Vagina (tissue), 2 donors: Measurements from ENCODE around the gene SUPT5H. TPM values are rescaled to one million over a fixed set of nuclear protein-coding genes. Genes with fewer than 3 reads are reported as not detected.

Experiments used
- DNase-seq, 2 donors: peaks; one replicate each; pipeline ENCODE4 v3.0.0-alpha.2; 2017; ENCODE audit errors: extremely low spot score in 2 of 2
- H3K27ac ChIP-seq: fragments of 200-600 bp; sonication (generic); one replicate; pipeline ENCODE4 v1.5.1; 2019
- H3K27me3 ChIP-seq: fragments of 200-600 bp; sonication (generic); one replicate; pipeline ENCODE4 v1.5.1; 2019
- H3K36me3 ChIP-seq, 2 donors: fragments of 200-600 bp; sonication (generic); one replicate each; pipeline ENCODE4 v1.5.1; 2017 to 2019
- H3K4me1 ChIP-seq: fragments of 200-600 bp; sonication (generic); one replicate; pipeline ENCODE4 v1.5.1; 2019
- H3K4me3 ChIP-seq, 2 donors: fragments of 200-600 bp; sonication (generic); 1 replicate in 1 of 2; 2 replicates in 1 of 2; pipeline ENCODE4 v1.5.1; 2016 to 2019
- H3K9me3 ChIP-seq: fragments of 200-600 bp; sonication (generic); one replicate; pipeline ENCODE4 v1.5.1; 2019
- POLR2A ChIP-seq, 2 donors: fragments of 450-650 bp; IDR thresholded peaks; one replicate each; pipeline ENCODE4 v1.6.1; 2017; ENCODE audit warnings: antibody characterized with exemption in 2 of 2, mild to moderate bottlenecking in 2 of 2, moderate library complexity in 2 of 2
- POLR2AphosphoS5 ChIP-seq, 2 donors: sonication (generic); formaldehyde crosslinking; IDR thresholded peaks; one replicate each; pipeline ENCODE4 v1.9.0; 2017; ENCODE audit warnings: antibody characterized with exemption in 2 of 2, mild to moderate bottlenecking in 2 of 2, low read depth in 1 of 2; ENCODE audit not compliant: insufficient read depth in 1 of 2
- intact Hi-C: fragments of 100-400 bp; cut with DNase I; formaldehyde crosslinking; loops from one replicate; pipeline ENCODE4 v1.15.1; 2023
- total RNA-seq: library from RNA; depleted of rRNA; stranded (reverse); fragments of >200 nt; gene quantifications from one replicate; pipeline ENCODE4 v1.2.3, GENCODE V29; 2016
- TF ChIP-seq, protein P1 (sequence below), 3 experiments: fragments of 450-650 bp in 2 of 3; fragments of 200-600 bp in 1 of 3; sonication (generic) in 1 of 3; IDR thresholded peaks; one replicate each; pipeline ENCODE4 v1.5.1; 2017 to 2019; ENCODE audit warnings: antibody characterized with exemption in 3 of 3, mild to moderate bottlenecking in 2 of 3, moderate library complexity in 2 of 3

The SUPT5H gene
- total RNA-seq, 1 donor from 2014 or later: 113 TPM

DNA sequence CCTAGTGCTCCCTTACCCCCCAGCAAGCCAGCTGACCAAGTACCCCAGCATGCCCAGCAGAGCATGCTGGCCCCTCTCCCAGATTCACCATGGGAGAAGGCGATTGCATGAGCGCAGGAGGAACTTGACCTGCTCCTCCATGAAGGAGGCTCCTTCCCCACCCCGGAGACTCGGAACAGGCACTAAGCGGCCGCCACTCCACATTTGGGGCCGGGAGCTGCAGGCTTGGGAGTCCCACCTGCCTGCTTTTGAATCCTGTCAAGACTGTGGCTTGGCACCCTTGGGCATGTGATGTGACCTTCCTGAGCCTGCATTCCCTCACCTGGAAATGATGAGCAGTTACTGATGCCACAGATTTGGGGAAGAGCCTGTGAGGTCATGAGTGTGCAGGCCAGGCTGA is 22.6 kb downstream of the SUPT5H start:
- H3K27me3 ChIP-seq: no peaks in the 10 kb centered on the region
- no peak overlapping the region for H3K4me3 ChIP-seq
- no peak overlapping the region for H3K27ac ChIP-seq
- no peaks in the 10 kb centered on the region for H3K4me1 ChIP-seq
- intact Hi-C loops: no loop called here
- TF ChIP-seq POLR2A (IDR thresholded peaks at IDR 0.05): no peak
- TF ChIP-seq, protein P1, sequence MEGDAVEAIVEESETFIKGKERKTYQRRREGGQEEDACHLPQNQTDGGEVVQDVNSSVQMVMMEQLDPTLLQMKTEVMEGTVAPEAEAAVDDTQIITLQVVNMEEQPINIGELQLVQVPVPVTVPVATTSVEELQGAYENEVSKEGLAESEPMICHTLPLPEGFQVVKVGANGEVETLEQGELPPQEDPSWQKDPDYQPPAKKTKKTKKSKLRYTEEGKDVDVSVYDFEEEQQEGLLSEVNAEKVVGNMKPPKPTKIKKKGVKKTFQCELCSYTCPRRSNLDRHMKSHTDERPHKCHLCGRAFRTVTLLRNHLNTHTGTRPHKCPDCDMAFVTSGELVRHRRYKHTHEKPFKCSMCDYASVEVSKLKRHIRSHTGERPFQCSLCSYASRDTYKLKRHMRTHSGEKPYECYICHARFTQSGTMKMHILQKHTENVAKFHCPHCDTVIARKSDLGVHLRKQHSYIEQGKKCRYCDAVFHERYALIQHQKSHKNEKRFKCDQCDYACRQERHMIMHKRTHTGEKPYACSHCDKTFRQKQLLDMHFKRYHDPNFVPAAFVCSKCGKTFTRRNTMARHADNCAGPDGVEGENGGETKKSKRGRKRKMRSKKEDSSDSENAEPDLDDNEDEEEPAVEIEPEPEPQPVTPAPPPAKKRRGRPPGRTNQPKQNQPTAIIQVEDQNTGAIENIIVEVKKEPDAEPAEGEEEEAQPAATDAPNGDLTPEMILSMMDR (IDR thresholded peaks at IDR 0.05): no peak
- TF ChIP-seq POLR2AphosphoS5 (IDR thresholded peaks at IDR 0.05; ENCODE audit: insufficient read depth in 1 of 2, low read depth in 1 of 2): no peak
- no peaks in the 10 kb centered on the region for H3K9me3 ChIP-seq
- H3K36me3 ChIP-seq: peaks cover 4 to 91% of the 10 kb centered on the region in 2 donors
- no peak for DNase-seq

DNA sequence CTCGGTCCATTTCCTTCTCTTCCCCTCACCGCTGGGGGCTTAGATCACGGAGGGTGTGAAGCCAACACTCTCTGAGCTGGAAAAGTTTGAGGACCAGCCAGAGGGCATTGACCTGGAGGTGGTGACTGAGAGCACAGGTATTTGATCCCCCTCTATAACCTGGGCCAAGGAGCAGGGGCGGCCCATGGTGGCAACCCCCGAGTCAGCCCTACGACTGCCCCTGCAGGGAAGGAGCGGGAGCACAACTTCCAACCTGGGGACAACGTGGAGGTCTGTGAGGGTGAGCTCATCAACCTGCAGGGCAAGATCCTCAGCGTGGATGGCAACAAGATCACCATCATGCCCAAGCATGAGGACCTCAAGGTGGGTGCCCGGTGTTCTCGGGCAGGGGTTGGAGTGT is 23.7 kb downstream of the SUPT5H start:
- Histone ChIP-seq H3K27ac (no peak overlapping the region), H3K36me3 (peaks cover 4 to 98% of the 10 kb centered on the region in 2 donors), H3K9me3 (no peaks in the 10 kb centered on the region), H3K4me1 (no peaks in the 10 kb centered on the region), H3K27me3 (no peaks in the 10 kb centered on the region), H3K4me3 (no peak overlapping the region)
- TF ChIP-seq POLR2AphosphoS5 (IDR thresholded peaks at IDR 0.05; ENCODE audit: insufficient read depth in 1 of 2, low read depth in 1 of 2): no peak
- no peak for TF ChIP-seq POLR2A (IDR thresholded peaks at IDR 0.05)
- TF ChIP-seq, protein P1 (IDR thresholded peaks at IDR 0.05): no peak
- no peak for DNase-seq
- intact Hi-C loops: no loop called here

DNA sequence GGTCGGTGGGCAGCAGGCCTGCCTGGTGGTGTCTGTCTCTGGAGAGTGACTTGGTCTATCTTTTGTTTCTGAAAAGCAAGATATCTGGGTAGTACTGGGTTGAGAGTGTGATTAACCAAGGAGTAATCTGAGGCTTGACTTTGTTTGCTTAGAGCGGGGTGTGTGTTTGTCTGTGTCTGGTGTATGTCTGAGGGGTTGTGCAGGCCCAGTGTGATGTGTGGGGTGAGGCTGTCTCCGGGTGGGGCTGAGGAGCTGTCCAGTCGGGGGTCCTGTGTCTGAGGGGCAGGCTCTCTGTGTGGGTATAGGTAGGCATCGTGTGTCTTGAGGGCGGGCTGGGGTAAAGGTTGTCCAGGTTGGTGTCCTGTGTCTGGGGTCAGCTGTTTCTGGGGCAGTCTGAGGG is 24.2 kb downstream of the SUPT5H start:
- H3K27ac ChIP-seq: no peak overlapping the region
- H3K27me3 ChIP-seq: no peaks in the 10 kb centered on the region
- intact Hi-C loops: no loop called here
- H3K36me3 ChIP-seq: peaks cover 4 to 98% of the 10 kb centered on the region in 2 donors
- TF ChIP-seq POLR2A (IDR thresholded peaks at IDR 0.05) (no peak), POLR2AphosphoS5 (IDR thresholded peaks at IDR 0.05; ENCODE audit: insufficient read depth in 1 of 2, low read depth in 1 of 2) (no peak)
- TF ChIP-seq, protein P1 (IDR thresholded peaks at IDR 0.05): no peak
- DNase-seq: no peak
- no peak overlapping the region for H3K4me3 ChIP-seq
- H3K4me1 ChIP-seq: no peaks in the 10 kb centered on the region
- no peaks in the 10 kb centered on the region for H3K9me3 ChIP-seq

DNA sequence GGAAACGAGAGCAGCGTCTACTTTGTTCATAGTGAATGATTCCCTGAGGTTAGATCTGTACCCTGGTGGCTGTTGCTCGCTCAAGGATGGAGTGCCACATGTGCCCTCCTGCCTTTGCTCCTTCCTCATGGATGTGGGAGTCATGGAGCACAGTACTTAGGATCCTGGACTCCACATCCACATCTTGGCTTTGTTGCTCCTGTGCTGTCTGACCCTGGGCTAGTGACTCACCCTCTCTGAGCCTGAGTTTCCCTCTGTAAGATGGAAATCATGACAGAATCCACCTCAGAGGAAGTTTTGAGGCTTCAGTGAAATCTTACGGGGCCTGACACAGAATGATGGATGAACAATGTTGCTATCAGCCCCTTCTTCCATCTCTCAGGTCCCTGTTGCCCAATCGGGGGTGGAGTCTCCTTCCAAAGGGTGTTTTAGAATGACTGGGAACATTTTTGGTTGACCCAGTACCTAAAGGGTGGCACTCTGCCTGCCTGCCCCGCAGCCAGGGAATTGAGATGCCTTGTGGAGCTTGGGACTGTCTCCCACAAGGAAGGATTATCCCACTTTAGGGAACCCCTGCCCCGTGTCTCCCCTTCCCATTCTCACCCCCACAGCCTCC is 25.4 kb downstream of the SUPT5H start:
- Histone ChIP-seq H3K36me3 (peaks cover 4 to 95% of the 10 kb centered on the region in 2 donors), H3K4me1 (no peaks in the 10 kb centered on the region), H3K27me3 (no peaks in the 10 kb centered on the region), H3K27ac (no peak overlapping the region), H3K9me3 (no peaks in the 10 kb centered on the region), H3K4me3 (no peak overlapping the region)
- intact Hi-C loops: loop anchor here (10.0 kb wide), 1 partner anchor 346 kb away; the partner anchor contains the start of gene PAK4
- TF ChIP-seq POLR2AphosphoS5 (IDR thresholded peaks at IDR 0.05; ENCODE audit: insufficient read depth in 1 of 2, low read depth in 1 of 2): no peak
- TF ChIP-seq, protein P1 (IDR thresholded peaks at IDR 0.05): no peak
- no peak for TF ChIP-seq POLR2A (IDR thresholded peaks at IDR 0.05)
- no peak for DNase-seq

DNA sequence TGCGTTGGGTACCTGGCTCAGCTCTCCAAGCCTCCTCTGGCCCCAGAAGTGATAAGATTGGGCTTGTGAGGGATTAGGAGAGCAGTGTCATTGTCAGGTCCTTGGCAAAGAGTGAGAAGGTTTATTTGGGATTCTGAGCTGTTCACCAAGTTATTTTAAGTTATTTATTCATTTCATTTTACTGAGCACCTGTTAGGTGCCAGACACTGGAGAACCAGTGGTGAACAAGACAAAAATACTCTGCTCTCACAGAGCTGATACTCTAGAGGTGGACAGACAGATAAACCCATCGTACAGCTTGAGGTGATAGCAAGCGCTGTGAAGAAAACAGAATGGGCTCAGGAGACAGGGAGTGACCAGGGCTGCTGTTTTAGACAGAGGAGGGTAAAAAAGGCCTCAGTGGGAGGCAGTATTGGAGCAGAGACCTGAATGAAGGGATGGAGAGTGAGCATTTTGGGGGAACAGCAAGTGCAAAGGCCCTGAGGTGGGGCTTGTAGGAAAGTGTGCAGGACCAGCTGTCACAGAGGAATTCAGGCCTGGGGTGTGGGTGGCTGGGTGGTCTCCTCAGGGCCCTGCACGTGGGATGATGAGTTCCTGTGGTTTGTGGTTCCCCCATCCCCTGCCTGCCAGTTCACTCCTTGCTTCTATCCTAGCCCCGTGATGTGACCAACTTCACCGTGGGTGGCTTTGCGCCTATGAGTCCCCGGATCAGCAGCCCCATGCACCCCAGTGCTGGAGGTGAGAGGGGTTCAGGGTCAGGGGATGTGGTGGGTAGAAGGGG is 26.6 kb downstream of the SUPT5H start:
- no peak overlapping the region for H3K4me3 ChIP-seq
- H3K27ac ChIP-seq: no peak overlapping the region
- DNase-seq: no peak
- H3K27me3 ChIP-seq: no peaks in the 10 kb centered on the region
- no peak for TF ChIP-seq POLR2A (IDR thresholded peaks at IDR 0.05)
- TF ChIP-seq, protein P1 (IDR thresholded peaks at IDR 0.05): no peak
- TF ChIP-seq POLR2AphosphoS5 (IDR thresholded peaks at IDR 0.05; ENCODE audit: insufficient read depth in 1 of 2, low read depth in 1 of 2): no peak
- H3K36me3 ChIP-seq: peaks cover 4 to 95% of the 10 kb centered on the region in 2 donors
- no peaks in the 10 kb centered on the region for H3K4me1 ChIP-seq
- intact Hi-C loops: loop anchor here (10.0 kb wide), 1 partner anchor 347 kb away; the partner anchor contains the start of gene PAK4
- H3K9me3 ChIP-seq: no peaks in the 10 kb centered on the region
